Measurements from ENCODE around the gene GBA3.

The GBA3 gene

GRCh38 chr4:22692736-22693135, at the start of gene GBA3:
Gene GBA3, plus strand, starts transcription at chr4:22692937.
- DNase-seq (ENCODE audit: low read depth in 2 of 2) = no peak

- no peak for DNase-seq (ENCODE audit: low read depth in 2 of 2)
Measured at GRCh38 chr4:22643952-22644351, 48.8 kb upstream of the GBA3 start.

- DNase-seq (ENCODE audit: low read depth in 2 of 2) = no peak
Measured at GRCh38 chr4:22645481-22646182, 47.1 kb upstream of the GBA3 start.

GRCh38 chr4:22648996-22649395, 43.7 kb upstream of the GBA3 start:
- DNase-seq (ENCODE audit: low read depth in 2 of 2) = no peak

GRCh38 chr4:22650771-22651170, 42.0 kb upstream of the GBA3 start:
- DNase-seq (ENCODE audit: low read depth in 2 of 2) = no peak

- no peak for DNase-seq (ENCODE audit: low read depth in 2 of 2)
Measured at GRCh38 chr4:22653752-22654151, 39.0 kb upstream of the GBA3 start.

- DNase-seq (ENCODE audit: low read depth in 2 of 2) = no peak
Measured at GRCh38 chr4:22661443-22661842, 31.3 kb upstream of the GBA3 start.

GRCh38 chr4:22667332-22667940, 25.3 kb upstream of the GBA3 start:
- no peak for DNase-seq (ENCODE audit: low read depth in 2 of 2)

- DNase-seq (ENCODE audit: low read depth in 2 of 2) = no peak
Measured at GRCh38 chr4:22668301-22668700, 24.4 kb upstream of the GBA3 start.

- no peak for DNase-seq (ENCODE audit: low read depth in 2 of 2)
Measured at GRCh38 chr4:22668702-22669101, 24.0 kb upstream of the GBA3 start.

GRCh38 chr4:22670956-22671355, 21.8 kb upstream of the GBA3 start:
- no peak for DNase-seq (ENCODE audit: low read depth in 2 of 2)

- no peak for DNase-seq (ENCODE audit: low read depth in 2 of 2)
Measured at GRCh38 chr4:22672519-22672918, 20.2 kb upstream of the GBA3 start.

- no peak for DNase-seq (ENCODE audit: low read depth in 2 of 2)
Measured at GRCh38 chr4:22672944-22673343, 19.8 kb upstream of the GBA3 start.

- DNase-seq (ENCODE audit: low read depth in 2 of 2) = no peak
Measured at GRCh38 chr4:22674700-22675099, 18.0 kb upstream of the GBA3 start.

GRCh38 chr4:22676063-22676462, 16.7 kb upstream of the GBA3 start:
- no peak for DNase-seq (ENCODE audit: low read depth in 2 of 2)

- DNase-seq (ENCODE audit: low read depth in 2 of 2) = no peak
Measured at GRCh38 chr4:22677780-22678179, 15.0 kb upstream of the GBA3 start.

GRCh38 chr4:22678940-22679854, 13.5 kb upstream of the GBA3 start:
- DNase-seq (ENCODE audit: low read depth in 2 of 2) = no peak

- no peak for DNase-seq (ENCODE audit: low read depth in 2 of 2)
Measured at GRCh38 chr4:22680065-22680642, 12.6 kb upstream of the GBA3 start.

GRCh38 chr4:22683726-22684125, 9.0 kb upstream of the GBA3 start:
- no peak for DNase-seq (ENCODE audit: low read depth in 2 of 2)

- no peak for DNase-seq (ENCODE audit: low read depth in 2 of 2)
Measured at GRCh38 chr4:22686141-22686540, 6.6 kb upstream of the GBA3 start.

- DNase-seq (ENCODE audit: low read depth in 2 of 2) = no peak
Measured at GRCh38 chr4:22688236-22688635, 4.5 kb upstream of the GBA3 start.

- DNase-seq (ENCODE audit: low read depth in 2 of 2) = no peak
Measured at GRCh38 chr4:22689428-22689827, 3.3 kb upstream of the GBA3 start.

All from stimulated activated CD8-positive, alpha-beta memory T cell treated with anti-CD3 and anti-CD28 coated beads, Interleukin-15, amount 100 ng/mL, for 48 hours (primary cell).